GM13976 (cell line): ENCODE data around the gene C4A.
"Not testable (repeated sequence)": the region's sequence is repeated elsewhere in the genome, so short reads cannot be mapped to it uniquely, and the experiment has no call there.

Experiments
- DNase-seq: peaks from one replicate; pipeline ENCODE4 v3.0.0; 2012; ENCODE audit warnings: low spot score
- CTCF ChIP-seq: IDR thresholded peaks from 2 replicates; pipeline ENCODE4 v1.5.1; 2012; ENCODE audit warnings: borderline replicate concordance, mild to moderate bottlenecking; ENCODE audit not compliant: insufficient read depth; ENCODE audit errors: extremely low read depth, missing control alignments, control extremely low read depth
- in situ Hi-C: fragments of 300-500 bp; cut with MboI; formaldehyde crosslinking; loops from one replicate; pipeline ENCODE4 v1.12.0; 2022; ENCODE audit warnings: low sequenced_read_pairs, mixed read lengths, inconsistent platforms; ENCODE audit not compliant: unreplicated experiment

The C4A gene

DNA sequence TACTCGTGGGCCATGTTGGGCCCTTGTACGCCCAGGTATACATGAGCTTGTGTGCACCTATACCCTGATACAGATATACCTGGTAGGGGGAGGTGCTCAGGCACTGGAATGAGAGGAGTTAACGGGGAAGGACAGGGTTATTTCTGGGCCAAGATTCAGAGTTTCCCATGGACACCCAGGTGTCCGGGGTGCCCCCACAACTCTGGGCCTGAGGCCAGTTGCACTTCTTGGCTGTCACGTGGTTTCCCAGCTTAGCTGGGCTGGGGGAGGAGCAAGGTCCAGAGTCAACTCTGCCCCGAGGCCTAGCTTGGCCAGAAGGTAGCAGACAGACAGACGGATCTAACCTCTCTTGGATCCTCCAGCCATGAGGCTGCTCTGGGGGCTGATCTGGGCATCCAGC lies at the start of gene C4A:
Gene C4A, plus strand, starts transcription at position 314 of the 400 bp plus-strand sequence. Its CDS starts 51 bp downstream, at position 365.
- DNase-seq = not testable (repeated sequence)

GRCh38 chr6:31932137-31932536 lies 49.7 kb upstream of the C4A start:
- DNase-seq, in situ Hi-C loops: not testable (repeated sequence)

More for the DNA sequence above, at the start of gene C4A:
- in situ Hi-C loops = not testable (repeated sequence)

GRCh38 chr6:31933537-31933936 lies 48.3 kb upstream of the C4A start:
- in situ Hi-C loops = no loop called here
- no peak for TF ChIP-seq CTCF
- no peak for DNase-seq

- in situ Hi-C loops = no loop called here
- DNase-seq = no peak
- TF ChIP-seq CTCF = no peak
Observed at GRCh38 chr6:31935021-31935420, 46.8 kb upstream of the C4A start.

DNA sequence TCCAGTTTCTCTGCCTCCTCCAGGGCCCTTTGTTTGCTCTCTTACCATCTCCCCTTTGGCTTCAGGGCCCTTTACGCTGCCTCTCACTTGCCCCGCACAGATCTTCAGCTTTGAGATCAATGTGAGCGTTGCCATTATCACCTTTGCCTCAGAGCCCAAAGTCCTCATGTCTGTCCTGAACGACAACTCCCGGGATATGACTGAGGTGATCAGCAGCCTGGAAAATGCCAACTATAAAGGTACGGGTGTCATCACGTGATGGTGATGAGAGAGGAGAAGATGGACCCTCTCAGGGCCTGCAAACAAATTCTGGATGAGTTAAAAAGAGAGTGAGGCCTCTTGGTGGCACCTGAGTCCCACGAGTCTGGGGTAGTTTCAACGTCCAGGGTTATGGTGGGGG lies 46.0 kb upstream of the C4A start:
- in situ Hi-C loops = no loop called here
- no peak for TF ChIP-seq CTCF
- DNase-seq = no peak

- TF ChIP-seq CTCF = no peak
- in situ Hi-C loops = no loop called here
- no peak for DNase-seq
Observed at GRCh38 chr6:31940256-31940664, 41.6 kb upstream of the C4A start.

DNA sequence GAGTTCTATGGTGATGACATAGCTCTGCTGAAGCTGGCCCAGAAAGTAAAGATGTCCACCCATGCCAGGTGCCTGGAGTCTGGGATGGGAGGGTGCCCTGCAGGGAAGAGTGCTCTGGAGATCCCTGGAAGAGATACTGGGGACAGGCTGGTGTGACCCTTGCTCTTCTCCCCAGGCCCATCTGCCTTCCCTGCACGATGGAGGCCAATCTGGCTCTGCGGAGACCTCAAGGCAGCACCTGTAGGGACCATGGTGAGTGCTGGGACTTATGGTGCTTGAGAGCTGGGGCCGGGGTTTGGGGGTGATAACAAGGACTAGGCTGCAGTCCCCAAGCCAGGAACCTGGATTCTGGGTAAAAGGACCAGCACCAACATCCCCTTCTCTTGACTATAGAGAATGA lies 38.1 kb upstream of the C4A start:
- TF ChIP-seq CTCF = no peak
- DNase-seq = no peak
- in situ Hi-C loops = no loop called here

DNA sequence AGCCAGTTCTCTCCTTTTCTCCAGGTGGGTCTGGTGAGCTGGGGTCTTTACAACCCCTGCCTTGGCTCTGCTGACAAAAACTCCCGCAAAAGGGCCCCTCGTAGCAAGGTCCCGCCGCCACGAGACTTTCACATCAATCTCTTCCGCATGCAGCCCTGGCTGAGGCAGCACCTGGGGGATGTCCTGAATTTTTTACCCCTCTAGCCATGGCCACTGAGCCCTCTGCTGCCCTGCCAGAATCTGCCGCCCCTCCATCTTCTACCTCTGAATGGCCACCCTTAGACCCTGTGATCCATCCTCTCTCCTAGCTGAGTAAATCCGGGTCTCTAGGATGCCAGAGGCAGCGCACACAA lies 36.7 kb upstream of the C4A start:
- in situ Hi-C loops = no loop called here
- TF ChIP-seq CTCF = no peak
- no peak for DNase-seq
